Immature natural killer cell (primary cell): ENCODE measurements around the gene GRIK2. TPM values are rescaled to one million over a fixed set of nuclear protein-coding genes. Genes with fewer than 3 reads are reported as not detected.
"Not testable (repeated sequence)": the region's sequence is repeated elsewhere in the genome, so short reads cannot be mapped to it uniquely, and the experiment has no call there.

Experiments used
- DNase-seq, 3 donors: peaks; one replicate each; pipeline ENCODE4 v3.0.0; 2022; ENCODE audit warnings: mixed read lengths in 1 of 3
- H3K27ac Mint-ChIP-seq, 6 donors: one replicate each; pipeline ENCODE4 v1.8.0; 2020; ENCODE audit warnings: mixed read lengths in 6 of 6, mild to moderate bottlenecking in 5 of 6, inconsistent platforms in 4 of 6, moderate library complexity in 3 of 6
- H3K27me3 Mint-ChIP-seq, 3 donors: one replicate each; pipeline ENCODE4 v1.8.0; 2020 to 2021; ENCODE audit warnings: low read depth in 3 of 3, mild to moderate bottlenecking in 3 of 3, mixed read lengths in 3 of 3, moderate library complexity in 3 of 3, inconsistent platforms in 1 of 3
- H3K36me3 Mint-ChIP-seq, 3 donors: one replicate each; pipeline ENCODE4 v1.8.0; 2020; ENCODE audit warnings: mixed read lengths in 3 of 3, inconsistent platforms in 2 of 3, mild to moderate bottlenecking in 2 of 3
- H3K4me1 Mint-ChIP-seq, 2 donors: one replicate each; pipeline ENCODE4 v1.8.0; 2020; ENCODE audit warnings: inconsistent platforms in 2 of 2, mild to moderate bottlenecking in 2 of 2, mixed read lengths in 2 of 2, moderate library complexity in 1 of 2
- H3K4me3 Mint-ChIP-seq, 5 donors: one replicate each; pipeline ENCODE4 v1.8.0; 2020; ENCODE audit warnings: mild to moderate bottlenecking in 5 of 5, mixed read lengths in 5 of 5, inconsistent platforms in 3 of 5, moderate library complexity in 3 of 5
- H3K9me3 Mint-ChIP-seq, 6 donors: one replicate each; pipeline ENCODE4 v1.8.0; 2020; ENCODE audit warnings: mild to moderate bottlenecking in 6 of 6, mixed read lengths in 6 of 6, inconsistent platforms in 4 of 6, moderate library complexity in 3 of 6
- polyA plus RNA-seq, 3 donors: library from polyadenylated mRNA; unstranded; fragments of 300-500 nt; fragmentation: Illumina TruSeq; gene quantifications; one replicate each; pipeline ENCODE4 v1.2.3, GENCODE V29; 2021

The GRIK2 gene
- polyA plus RNA-seq, 3 donors from 2014 or later = not detected

GRCh38 chr6:101607111-101607690, 213.7 kb downstream of the GRIK2 start:
- peaks cover 0 to 2% (median 0%) of the 10 kb centered on the region in 3 donors for H3K27me3 Mint-ChIP-seq
- H3K4me1 Mint-ChIP-seq = no peaks in the 10 kb centered on the region
- H3K4me3 Mint-ChIP-seq = no peak overlapping the region
- H3K36me3 Mint-ChIP-seq = no peaks in the 10 kb centered on the region
- DNase-seq = no peak
- H3K9me3 Mint-ChIP-seq = peaks cover 3 to 22% (median 9%) of the 10 kb centered on the region in 6 donors
- H3K27ac Mint-ChIP-seq = no peak overlapping the region

- Mint-ChIP-seq H3K27ac (no peak overlapping the region), H3K4me3 (no peak overlapping the region), H3K27me3 (peaks cover 0 to 2% (median 0%) of the 10 kb centered on the region in 3 donors), H3K4me1 (no peaks in the 10 kb centered on the region), H3K36me3 (no peaks in the 10 kb centered on the region), H3K9me3 (peaks cover 2 to 19% (median 10%) of the 10 kb centered on the region in 6 donors)
- no peak for DNase-seq
Observed at GRCh38 chr6:101608703-101609102, 215.2 kb downstream of the GRIK2 start.

- no peaks in the 10 kb centered on the region for H3K4me1 Mint-ChIP-seq
- no peaks in the 10 kb centered on the region for H3K36me3 Mint-ChIP-seq
- no peak overlapping the region for H3K27ac Mint-ChIP-seq
- no peak for DNase-seq
- H3K27me3 Mint-ChIP-seq = peaks cover 0 to 2% (median 0%) of the 10 kb centered on the region in 3 donors
- H3K9me3 Mint-ChIP-seq = peaks cover 0 to 18% (median 4%) of the 10 kb centered on the region in 6 donors
- no peak overlapping the region for H3K4me3 Mint-ChIP-seq
Observed at GRCh38 chr6:101613556-101613955, 220.0 kb downstream of the GRIK2 start.

- Mint-ChIP-seq H3K4me1 (no peaks in the 10 kb centered on the region), H3K4me3 (no peak overlapping the region), H3K9me3 (peaks cover 0 to 16% (median 3%) of the 10 kb centered on the region in 6 donors), H3K36me3 (no peaks in the 10 kb centered on the region), H3K27me3 (no peaks in the 10 kb centered on the region), H3K27ac (no peak overlapping the region)
- DNase-seq = no peak
Observed at GRCh38 chr6:101614774-101615173, 221.3 kb downstream of the GRIK2 start.

GRCh38 chr6:101626269-101626668, 232.8 kb downstream of the GRIK2 start:
- DNase-seq = no peak
- H3K36me3 Mint-ChIP-seq = no peaks in the 10 kb centered on the region
- H3K4me1 Mint-ChIP-seq = no peaks in the 10 kb centered on the region
- H3K9me3 Mint-ChIP-seq = peaks cover 0 to 9% (median 3%) of the 10 kb centered on the region in 6 donors
- H3K27ac Mint-ChIP-seq = no peak overlapping the region
- no peak overlapping the region for H3K4me3 Mint-ChIP-seq
- no peaks in the 10 kb centered on the region for H3K27me3 Mint-ChIP-seq

- no peak overlapping the region for H3K4me3 Mint-ChIP-seq
- H3K36me3 Mint-ChIP-seq = no peaks in the 10 kb centered on the region
Observed at GRCh38 chr6:101630941-101631340, 237.4 kb downstream of the GRIK2 start.

GRCh38 chr6:101633081-101633480, 239.6 kb downstream of the GRIK2 start:
- no peaks in the 10 kb centered on the region for H3K36me3 Mint-ChIP-seq
- no peak overlapping the region for H3K4me3 Mint-ChIP-seq
- H3K9me3 Mint-ChIP-seq = peaks cover 11 to 46% (median 23%) of the 10 kb centered on the region in 6 donors
- H3K27me3 Mint-ChIP-seq = peaks cover 0 to 4% (median 1%) of the 10 kb centered on the region in 3 donors
- H3K4me1 Mint-ChIP-seq = no peaks in the 10 kb centered on the region
- no peak overlapping the region for H3K27ac Mint-ChIP-seq
- no peak for DNase-seq

More at GRCh38 chr6:101630941-101631340, 237.4 kb downstream of the GRIK2 start:
- Mint-ChIP-seq H3K4me1 (no peaks in the 10 kb centered on the region), H3K27ac (no peak overlapping the region), H3K9me3 (peaks cover 5 to 35% (median 18%) of the 10 kb centered on the region in 6 donors), H3K27me3 (peaks cover 0 to 4% (median 0%) of the 10 kb centered on the region in 3 donors)
- DNase-seq = no peak

GRCh38 chr6:101638865-101639264, 245.4 kb downstream of the GRIK2 start:
- peaks cover 11 to 32% (median 22%) of the 10 kb centered on the region in 6 donors for H3K9me3 Mint-ChIP-seq
- H3K27me3 Mint-ChIP-seq, H3K36me3 Mint-ChIP-seq, H3K4me1 Mint-ChIP-seq, DNase-seq, H3K27ac Mint-ChIP-seq, H3K4me3 Mint-ChIP-seq: not testable (repeated sequence)

- no peaks in the 10 kb centered on the region for H3K4me1 Mint-ChIP-seq
- no peak overlapping the region for H3K27ac Mint-ChIP-seq
- no peak overlapping the region for H3K4me3 Mint-ChIP-seq
- no peak for DNase-seq
- H3K27me3 Mint-ChIP-seq = peaks cover 0 to 3% (median 1%) of the 10 kb centered on the region in 3 donors
- no peaks in the 10 kb centered on the region for H3K36me3 Mint-ChIP-seq
- H3K9me3 Mint-ChIP-seq = peaks cover 9 to 31% (median 18%) of the 10 kb centered on the region in 6 donors
Observed at GRCh38 chr6:101640131-101640530, 246.6 kb downstream of the GRIK2 start.

- Mint-ChIP-seq H3K36me3 (no peaks in the 10 kb centered on the region), H3K4me3 (no peak overlapping the region)
Observed at GRCh38 chr6:101645770-101646169, 252.3 kb downstream of the GRIK2 start.

GRCh38 chr6:101650402-101651100, 257.0 kb downstream of the GRIK2 start:
- Mint-ChIP-seq H3K9me3 (peaks cover 11 to 38% (median 16%) of the 10 kb centered on the region in 6 donors), H3K4me1 (no peaks in the 10 kb centered on the region), H3K27me3 (no peaks in the 10 kb centered on the region), H3K4me3 (no peak overlapping the region), H3K36me3 (no peaks in the 10 kb centered on the region), H3K27ac (no peak overlapping the region)
- no peak for DNase-seq

More at GRCh38 chr6:101645770-101646169, 252.3 kb downstream of the GRIK2 start:
- H3K9me3 Mint-ChIP-seq = peaks cover 0 to 16% (median 4%) of the 10 kb centered on the region in 6 donors
- no peak overlapping the region for H3K27ac Mint-ChIP-seq
- H3K27me3 Mint-ChIP-seq = no peaks in the 10 kb centered on the region
- DNase-seq = no peak
- H3K4me1 Mint-ChIP-seq = no peaks in the 10 kb centered on the region

- Mint-ChIP-seq H3K4me1 (no peaks in the 10 kb centered on the region), H3K27me3 (no peaks in the 10 kb centered on the region), H3K9me3 (peaks cover 12 to 42% (median 18%) of the 10 kb centered on the region in 6 donors), H3K27ac (no peak overlapping the region), H3K4me3 (no peak overlapping the region), H3K36me3 (no peaks in the 10 kb centered on the region)
- DNase-seq = no peak
Observed at GRCh38 chr6:101652079-101652478, 258.6 kb downstream of the GRIK2 start.

- Mint-ChIP-seq H3K4me1 (no peaks in the 10 kb centered on the region), H3K27me3 (no peaks in the 10 kb centered on the region), H3K36me3 (no peaks in the 10 kb centered on the region), H3K27ac (no peak overlapping the region), H3K4me3 (no peak overlapping the region), H3K9me3 (peaks cover 12 to 52% (median 24%) of the 10 kb centered on the region in 6 donors)
- no peak for DNase-seq
Observed at GRCh38 chr6:101655109-101655508, 261.6 kb downstream of the GRIK2 start.

- Mint-ChIP-seq H3K36me3 (no peaks in the 10 kb centered on the region), H3K4me1 (no peaks in the 10 kb centered on the region), H3K9me3 (peaks cover 13 to 54% (median 28%) of the 10 kb centered on the region in 6 donors), H3K27me3 (no peaks in the 10 kb centered on the region), H3K27ac (no peak overlapping the region), H3K4me3 (no peak overlapping the region)
- no peak for DNase-seq
Observed at GRCh38 chr6:101662111-101662897, 268.8 kb downstream of the GRIK2 start.
